ENCODE results near the gene LNX1. TPM values are rescaled to one million over a fixed set of nuclear protein-coding genes. Genes with fewer than 3 reads are reported as not detected.
"Not testable (repeated sequence)": the region's sequence is repeated elsewhere in the genome, so short reads cannot be mapped to it uniquely, and the experiment has no call there.

LNX1 gene
- total RNA-seq, 1 donor from 2014 or later: 4.2 TPM

DNA sequence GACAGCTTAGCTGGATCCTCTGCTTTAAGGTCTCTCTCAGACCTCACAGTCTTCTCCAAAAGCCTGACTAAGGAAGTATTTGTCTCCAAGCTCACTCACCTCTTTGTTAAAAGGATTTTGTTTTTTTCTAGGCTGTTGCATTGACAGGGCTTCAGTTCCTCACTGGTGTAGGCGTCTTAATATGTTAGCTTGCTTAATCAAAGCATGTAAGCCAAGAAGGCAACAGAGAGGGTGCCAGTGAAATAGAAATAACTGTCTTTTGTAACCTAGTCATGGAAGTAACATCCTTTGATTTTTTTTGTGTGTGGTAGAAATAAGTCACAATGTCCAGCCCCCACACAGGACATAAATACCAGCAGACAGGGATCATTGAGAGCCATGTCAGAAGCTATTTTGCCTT is 155.0 kb downstream of the LNX1 start:
- no peaks in the 10 kb centered on the region for H3K9me3 ChIP-seq (ENCODE audit: control insufficient read depth in 3 of 3, low read length in 3 of 3)

DNA sequence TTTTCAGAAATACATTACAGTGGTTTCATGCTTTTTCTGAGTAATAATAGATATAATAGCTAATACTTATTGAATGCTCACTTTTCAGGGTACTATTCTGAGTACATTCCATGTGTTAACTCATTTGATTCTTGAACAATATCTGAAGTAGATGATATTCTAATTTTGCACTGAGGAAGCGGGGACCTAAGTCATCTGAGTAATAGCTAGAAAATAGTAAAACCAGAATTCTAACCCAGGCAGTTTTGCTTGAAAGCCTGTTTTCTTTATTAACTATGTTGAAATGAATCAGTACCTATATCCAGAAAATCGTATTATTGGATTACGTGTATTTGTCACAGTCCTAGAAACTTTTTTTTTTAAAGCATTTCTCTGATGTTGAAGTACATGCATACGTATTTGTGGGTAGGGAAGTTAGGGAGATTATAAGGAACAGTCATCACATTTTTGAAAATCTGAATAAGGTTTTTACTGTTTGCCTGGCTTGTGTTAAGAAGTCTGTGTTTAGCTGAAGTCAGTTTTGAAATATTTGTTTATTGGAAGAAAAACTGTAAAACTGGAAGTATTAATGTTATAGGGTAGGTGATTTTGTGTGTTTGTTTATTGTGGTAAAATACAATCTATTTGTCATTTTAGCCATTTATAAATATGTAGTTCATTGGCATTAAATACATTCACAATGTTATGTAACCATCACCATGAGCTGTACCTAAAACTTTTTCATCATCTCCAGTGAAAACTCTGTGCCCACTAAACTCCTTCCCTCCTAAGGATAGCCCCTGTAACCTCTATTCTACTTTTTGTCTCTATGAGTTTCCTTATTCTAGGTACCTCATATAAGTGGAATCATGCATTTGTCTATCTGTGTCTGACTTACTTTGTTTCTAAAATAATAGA is 158.5 kb downstream of the LNX1 start:
- H3K36me3 ChIP-seq (ENCODE audit: control insufficient read depth in 3 of 3, insufficient read depth in 3 of 3, low read length in 3 of 3): peaks cover 3 to 19% (median 18%) of the 10 kb centered on the region in 3 donors
- no peak overlapping the region for H3K9ac ChIP-seq (ENCODE audit: low read depth in 1 of 3, low read length in 3 of 3)
- H3K27ac ChIP-seq (ENCODE audit: low read depth, low read length): no peak overlapping the region
- no peaks in the 10 kb centered on the region for H3K4me1 ChIP-seq (ENCODE audit: control insufficient read depth in 3 of 3, insufficient read depth in 3 of 3, low read length in 3 of 3)
- H3K27me3 ChIP-seq (ENCODE audit: control insufficient read depth in 3 of 3, insufficient read depth in 3 of 3, low read length in 3 of 3): no peaks in the 10 kb centered on the region
- H3K9me3 ChIP-seq (ENCODE audit: control insufficient read depth in 3 of 3, low read length in 3 of 3): no peaks in the 10 kb centered on the region
- no peak overlapping the region for H3K4me3 ChIP-seq (ENCODE audit: low read length in 3 of 3)

More for the DNA sequence above, 155.0 kb downstream of the LNX1 start:
- no peaks in the 10 kb centered on the region for H3K27me3 ChIP-seq (ENCODE audit: control insufficient read depth in 3 of 3, insufficient read depth in 3 of 3, low read length in 3 of 3)
- no peak overlapping the region for H3K9ac ChIP-seq (ENCODE audit: low read depth in 1 of 3, low read length in 3 of 3)
- no peak overlapping the region for H3K4me3 ChIP-seq (ENCODE audit: low read length in 3 of 3)
- H3K4me1 ChIP-seq (ENCODE audit: control insufficient read depth in 3 of 3, insufficient read depth in 3 of 3, low read length in 3 of 3): no peaks in the 10 kb centered on the region
- H3K27ac ChIP-seq (ENCODE audit: low read depth, low read length): no peak overlapping the region
- peaks cover 0 to 4% (median 0%) of the 10 kb centered on the region in 3 donors for H3K36me3 ChIP-seq (ENCODE audit: control insufficient read depth in 3 of 3, insufficient read depth in 3 of 3, low read length in 3 of 3)

DNA sequence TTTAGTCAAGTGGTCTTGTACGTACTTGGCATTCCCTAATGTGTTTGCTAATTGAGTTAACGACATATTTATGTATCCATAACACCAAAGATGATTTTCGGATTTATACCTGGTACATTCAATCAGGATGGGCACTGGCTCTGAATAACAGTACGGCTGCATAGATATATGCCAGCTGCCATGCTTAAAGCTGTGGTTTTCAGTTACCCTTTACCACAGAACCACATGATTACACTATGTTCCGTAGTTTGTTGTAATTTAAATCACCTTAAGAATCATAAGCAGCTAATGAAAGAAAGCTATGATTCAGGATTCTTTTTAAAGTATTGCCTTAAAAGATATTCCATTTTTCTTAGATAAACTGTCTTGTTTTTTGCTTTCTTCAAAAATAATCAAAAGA is 160.2 kb downstream of the LNX1 start:
- Histone ChIP-seq H3K36me3 (ENCODE audit: control insufficient read depth in 3 of 3, insufficient read depth in 3 of 3, low read length in 3 of 3) (peaks cover 3 to 25% (median 18%) of the 10 kb centered on the region in 3 donors), H3K4me1 (ENCODE audit: control insufficient read depth in 3 of 3, insufficient read depth in 3 of 3, low read length in 3 of 3) (no peaks in the 10 kb centered on the region)

DNA sequence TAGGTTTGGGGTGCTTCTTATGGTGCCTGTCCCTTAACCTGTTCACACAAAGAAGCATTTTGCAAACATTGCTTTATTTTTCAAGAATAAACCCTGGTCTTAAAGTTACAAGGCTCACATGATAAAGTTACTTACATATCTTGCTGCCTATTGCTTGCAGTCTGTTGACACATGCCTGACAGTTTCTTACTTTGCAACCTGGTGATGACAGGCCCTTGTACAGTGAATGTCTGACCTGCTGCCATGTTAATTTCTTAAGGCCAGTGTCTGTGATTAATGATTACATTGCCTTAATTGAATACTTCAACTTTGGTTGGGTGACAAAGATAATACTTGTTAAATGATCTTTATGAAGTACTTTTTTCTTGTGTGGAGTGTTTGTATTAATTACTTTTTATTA is 163.9 kb downstream of the LNX1 start:
- Histone ChIP-seq H3K27me3 (ENCODE audit: control insufficient read depth in 3 of 3, insufficient read depth in 3 of 3, low read length in 3 of 3) (no peaks in the 10 kb centered on the region), H3K9me3 (ENCODE audit: control insufficient read depth in 3 of 3, low read length in 3 of 3) (no peaks in the 10 kb centered on the region), H3K27ac (ENCODE audit: low read depth, low read length) (no peak overlapping the region), H3K36me3 (ENCODE audit: control insufficient read depth in 3 of 3, insufficient read depth in 3 of 3, low read length in 3 of 3) (peaks cover 3 to 25% (median 18%) of the 10 kb centered on the region in 3 donors), H3K9ac (ENCODE audit: low read depth in 1 of 3, low read length in 3 of 3) (no peak overlapping the region), H3K4me3 (ENCODE audit: low read length in 3 of 3) (no peak overlapping the region), H3K4me1 (ENCODE audit: control insufficient read depth in 3 of 3, insufficient read depth in 3 of 3, low read length in 3 of 3) (no peaks in the 10 kb centered on the region)

More for the DNA sequence above, 160.2 kb downstream of the LNX1 start:
- Histone ChIP-seq H3K27me3 (ENCODE audit: control insufficient read depth in 3 of 3, insufficient read depth in 3 of 3, low read length in 3 of 3) (no peaks in the 10 kb centered on the region), H3K4me3 (ENCODE audit: low read length in 3 of 3) (no peak overlapping the region), H3K9ac (ENCODE audit: low read depth in 1 of 3, low read length in 3 of 3) (no peak overlapping the region), H3K9me3 (ENCODE audit: control insufficient read depth in 3 of 3, low read length in 3 of 3) (no peaks in the 10 kb centered on the region), H3K27ac (ENCODE audit: low read depth, low read length) (no peak overlapping the region)

DNA sequence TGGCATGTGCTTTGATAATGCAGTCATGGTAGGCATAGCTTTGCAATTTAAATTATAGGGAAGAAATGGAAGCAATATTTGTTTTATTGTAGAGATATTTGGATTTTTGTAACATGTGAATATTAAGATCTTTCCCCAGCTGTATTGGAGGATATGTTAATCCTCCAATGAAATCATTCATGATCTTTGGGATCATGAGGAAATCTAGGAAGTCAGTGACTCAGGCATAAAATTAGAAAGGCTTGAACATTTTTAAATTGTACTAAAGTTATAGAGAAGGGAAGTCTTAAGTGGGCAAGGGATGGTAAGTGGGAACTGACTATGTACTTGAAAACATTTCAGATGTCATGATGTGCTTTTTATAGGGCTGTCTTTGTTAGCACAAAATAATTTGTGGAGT is 167.0 kb downstream of the LNX1 start:
- Histone ChIP-seq H3K36me3 (ENCODE audit: control insufficient read depth in 3 of 3, insufficient read depth in 3 of 3, low read length in 3 of 3) (peaks cover 3 to 18% (median 9%) of the 10 kb centered on the region in 3 donors), H3K4me1 (ENCODE audit: control insufficient read depth in 3 of 3, insufficient read depth in 3 of 3, low read length in 3 of 3) (no peaks in the 10 kb centered on the region), H3K27ac (ENCODE audit: low read depth, low read length) (no peak overlapping the region), H3K9ac (ENCODE audit: low read depth in 1 of 3, low read length in 3 of 3) (no peak overlapping the region), H3K4me3 (ENCODE audit: low read length in 3 of 3) (no peak overlapping the region), H3K27me3 (ENCODE audit: control insufficient read depth in 3 of 3, insufficient read depth in 3 of 3, low read length in 3 of 3) (no peaks in the 10 kb centered on the region), H3K9me3 (ENCODE audit: control insufficient read depth in 3 of 3, low read length in 3 of 3) (no peaks in the 10 kb centered on the region)

DNA sequence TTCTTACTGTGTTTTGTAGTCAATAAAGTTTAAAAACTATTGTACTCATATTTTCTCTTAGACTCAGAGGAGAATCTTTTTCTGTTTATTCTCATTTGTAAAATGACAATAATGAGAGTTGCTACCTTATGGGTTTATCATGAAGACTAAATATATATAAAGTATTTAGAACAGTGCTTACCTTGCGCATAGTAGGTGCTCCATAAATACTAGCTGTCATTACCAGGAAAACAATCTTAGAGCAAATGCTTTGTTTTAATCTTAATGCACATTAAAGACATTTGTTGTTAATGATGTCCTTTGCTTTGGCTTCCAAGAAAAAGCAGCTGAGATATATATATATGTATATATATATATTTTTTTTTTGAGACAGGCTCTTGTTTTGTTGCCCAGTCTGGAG is 168.9 kb downstream of the LNX1 start:
- Histone ChIP-seq H3K27me3 (ENCODE audit: control insufficient read depth in 3 of 3, insufficient read depth in 3 of 3, low read length in 3 of 3) (no peaks in the 10 kb centered on the region), H3K27ac (ENCODE audit: low read depth, low read length) (no peak overlapping the region), H3K9me3 (ENCODE audit: control insufficient read depth in 3 of 3, low read length in 3 of 3) (no peaks in the 10 kb centered on the region), H3K36me3 (ENCODE audit: control insufficient read depth in 3 of 3, insufficient read depth in 3 of 3, low read length in 3 of 3) (peaks cover 0 to 4% (median 0%) of the 10 kb centered on the region in 3 donors), H3K9ac (ENCODE audit: low read depth in 1 of 3, low read length in 3 of 3) (no peak overlapping the region), H3K4me3 (ENCODE audit: low read length in 3 of 3) (no peak overlapping the region), H3K4me1 (ENCODE audit: control insufficient read depth in 3 of 3, insufficient read depth in 3 of 3, low read length in 3 of 3) (no peaks in the 10 kb centered on the region)

DNA sequence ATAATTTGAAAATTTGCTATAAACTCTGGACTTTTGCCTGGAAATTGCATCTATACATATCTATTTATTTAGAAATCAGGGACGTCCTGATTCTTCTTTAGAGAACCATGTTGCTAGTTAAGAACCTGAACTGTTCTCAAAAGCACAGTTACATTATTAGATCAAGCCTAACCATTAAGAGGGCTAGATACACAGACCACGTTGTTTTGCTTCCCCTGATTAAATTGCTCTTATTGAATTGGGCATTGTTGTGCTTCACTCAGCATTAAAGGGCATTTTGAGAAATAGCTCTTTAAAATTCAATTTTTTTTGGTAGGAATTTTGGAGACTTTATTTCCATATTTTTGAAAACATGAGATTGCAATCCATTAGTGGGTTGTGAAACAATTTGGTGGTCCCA is 169.5 kb downstream of the LNX1 start:
- Histone ChIP-seq H3K27ac (ENCODE audit: low read depth, low read length) (no peak overlapping the region), H3K4me1 (ENCODE audit: control insufficient read depth in 3 of 3, insufficient read depth in 3 of 3, low read length in 3 of 3) (no peaks in the 10 kb centered on the region), H3K9me3 (ENCODE audit: control insufficient read depth in 3 of 3, low read length in 3 of 3) (no peaks in the 10 kb centered on the region), H3K36me3 (ENCODE audit: control insufficient read depth in 3 of 3, insufficient read depth in 3 of 3, low read length in 3 of 3) (no peaks in the 10 kb centered on the region), H3K4me3 (ENCODE audit: low read length in 3 of 3) (no peak overlapping the region), H3K9ac (ENCODE audit: low read depth in 1 of 3, low read length in 3 of 3) (no peak overlapping the region), H3K27me3 (ENCODE audit: control insufficient read depth in 3 of 3, insufficient read depth in 3 of 3, low read length in 3 of 3) (no peaks in the 10 kb centered on the region)

DNA sequence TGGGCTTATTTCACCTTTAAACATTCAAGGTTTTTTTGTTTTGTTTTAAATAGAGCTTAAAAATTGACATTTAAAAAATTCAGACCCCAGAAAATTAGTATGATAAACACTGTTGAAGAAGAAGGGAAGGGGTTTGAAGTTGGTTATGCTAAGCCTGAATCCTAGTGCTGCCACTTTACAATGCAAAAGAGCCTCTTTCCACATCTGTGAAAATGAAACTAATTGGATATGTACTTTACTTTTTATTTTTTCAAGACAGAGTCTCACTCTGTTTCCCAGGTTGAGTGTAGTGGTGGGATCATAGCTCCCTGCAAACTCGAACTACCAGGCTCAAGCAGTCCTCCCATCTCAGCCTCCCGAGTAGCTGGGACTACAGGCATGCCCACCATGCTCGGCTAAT is 172.1 kb downstream of the LNX1 start:
- no peaks in the 10 kb centered on the region for H3K36me3 ChIP-seq (ENCODE audit: control insufficient read depth in 3 of 3, insufficient read depth in 3 of 3, low read length in 3 of 3)
- H3K27ac ChIP-seq (ENCODE audit: low read depth, low read length): no peak overlapping the region
- H3K4me1 ChIP-seq (ENCODE audit: control insufficient read depth in 3 of 3, insufficient read depth in 3 of 3, low read length in 3 of 3): no peaks in the 10 kb centered on the region
- H3K9ac ChIP-seq (ENCODE audit: low read depth in 1 of 3, low read length in 3 of 3): no peak overlapping the region
- H3K9me3 ChIP-seq (ENCODE audit: control insufficient read depth in 3 of 3, low read length in 3 of 3): no peaks in the 10 kb centered on the region
- H3K4me3 ChIP-seq (ENCODE audit: low read length in 3 of 3): no peak overlapping the region
- H3K27me3 ChIP-seq (ENCODE audit: control insufficient read depth in 3 of 3, insufficient read depth in 3 of 3, low read length in 3 of 3): no peaks in the 10 kb centered on the region

DNA sequence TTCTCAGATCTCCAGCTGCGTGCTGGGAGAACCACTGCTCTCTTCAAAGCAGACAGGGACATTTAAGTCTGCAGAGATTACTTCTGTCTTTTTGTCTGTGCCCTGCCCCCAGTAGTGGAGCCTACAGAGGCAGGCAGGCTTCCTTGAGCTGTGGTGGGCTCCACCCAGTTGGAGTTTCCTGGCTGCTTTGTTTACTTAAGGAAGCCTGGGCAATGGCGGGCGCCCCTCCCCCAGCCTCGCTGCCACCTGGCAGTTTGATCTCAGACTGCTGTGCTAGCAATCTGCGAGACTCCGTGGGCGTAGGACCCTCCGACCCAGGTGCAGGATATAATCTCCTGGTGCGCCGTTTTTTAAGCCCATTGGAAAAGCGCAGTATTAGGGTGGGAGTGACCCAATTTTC is 181.8 kb downstream of the LNX1 start:
- H3K9ac ChIP-seq (ENCODE audit: low read depth in 1 of 3, low read length in 3 of 3); H3K27me3 ChIP-seq (ENCODE audit: control insufficient read depth in 3 of 3, insufficient read depth in 3 of 3, low read length in 3 of 3); H3K27ac ChIP-seq (ENCODE audit: low read depth, low read length); H3K4me1 ChIP-seq (ENCODE audit: control insufficient read depth in 3 of 3, insufficient read depth in 3 of 3, low read length in 3 of 3); H3K36me3 ChIP-seq (ENCODE audit: control insufficient read depth in 3 of 3, insufficient read depth in 3 of 3, low read length in 3 of 3); H3K9me3 ChIP-seq (ENCODE audit: control insufficient read depth in 3 of 3, low read length in 3 of 3); H3K4me3 ChIP-seq (ENCODE audit: low read length in 3 of 3): not testable (repeated sequence)
